Neural progenitor cell (in vitro differentiated cells): ENCODE measurements around the gene STRIP2. TPM values are rescaled to one million over a fixed set of nuclear protein-coding genes. Genes with fewer than 3 reads are reported as not detected.
"Not testable (repeated sequence)": the region's sequence is repeated elsewhere in the genome, so short reads cannot be mapped to it uniquely, and the experiment has no call there.

ENCODE experiments used
- DNase-seq: peaks from one replicate; pipeline ENCODE4 v3.0.0-alpha.2; 2016; ENCODE audit warnings: low spot score
- H2AFZ ChIP-seq: fragments of 200-600 bp; sonication (generic); replicated peaks from 2 replicates; pipeline ENCODE4 v1.6.1; 2016; ENCODE audit warnings: antibody characterized with exemption
- H3F3A ChIP-seq: fragments of 200-600 bp; sonication (generic); 2 replicates; pipeline ENCODE4 v1.6.1; 2016; ENCODE audit warnings: antibody characterized with exemption, low read depth
- H3K27ac ChIP-seq: fragments of 200-600 bp; sonication (generic); 2 replicates; pipeline ENCODE4 v1.5.1; 2016; ENCODE audit warnings: mild to moderate bottlenecking
- H3K27me3 ChIP-seq: fragments of 200-600 bp; sonication (generic); 2 replicates; pipeline ENCODE4 v1.6.1; 2016; ENCODE audit warnings: mild to moderate bottlenecking, moderate library complexity
- H3K36me3 ChIP-seq: fragments of 200-600 bp; sonication (generic); 2 replicates; pipeline ENCODE4 v1.5.1; 2016
- H3K4me1 ChIP-seq: fragments of 200-600 bp; sonication (generic); 2 replicates; pipeline ENCODE4 v1.6.1; 2016; ENCODE audit warnings: mixed run types
- H3K4me2 ChIP-seq: fragments of 200-600 bp; sonication (generic); 2 replicates; pipeline ENCODE4 v1.6.1; 2016
- H3K4me3 ChIP-seq: fragments of 200-600 bp; sonication (generic); 2 replicates; pipeline ENCODE4 v1.5.1; 2016
- H3K79me2 ChIP-seq: fragments of 200-600 bp; sonication (generic); 2 replicates; pipeline ENCODE4 v1.6.1; 2016; ENCODE audit warnings: low read depth
- H3K9ac ChIP-seq: fragments of 200-600 bp; sonication (generic); 2 replicates; pipeline ENCODE4 v1.6.1; 2016
- H3K9me3 ChIP-seq: fragments of 200-600 bp; sonication (generic); 2 replicates; pipeline ENCODE4 v1.5.1; 2016; ENCODE audit warnings: low read depth
- H4K20me1 ChIP-seq: fragments of 200-600 bp; sonication (generic); 2 replicates; pipeline ENCODE4 v1.6.1; 2016; ENCODE audit warnings: low read depth
- H3K27ac Mint-ChIP-seq: 3 replicates; pipeline ENCODE4 v1.8.0; 2021; ENCODE audit warnings: mixed read lengths
- H3K27me3 Mint-ChIP-seq: 2 replicates; pipeline ENCODE4 v1.8.0; 2022; ENCODE audit warnings: low read depth, mild to moderate bottlenecking, inconsistent platforms, moderate library complexity, mixed read lengths; ENCODE audit not compliant: insufficient read depth
- H3K36me3 Mint-ChIP-seq: 3 replicates; pipeline ENCODE4 v1.8.0; 2021; ENCODE audit warnings: mixed read lengths
- H3K4me1 Mint-ChIP-seq: 3 replicates; pipeline ENCODE4 v1.8.0; 2021; ENCODE audit warnings: mixed read lengths
- H3K4me3 Mint-ChIP-seq: 3 replicates; pipeline ENCODE4 v1.8.0; 2021; ENCODE audit warnings: mild to moderate bottlenecking, moderate library complexity, mixed read lengths
- H3K9me3 Mint-ChIP-seq: 3 replicates; pipeline ENCODE4 v1.8.0; 2020; ENCODE audit warnings: mixed read lengths
- CTCF ChIP-seq: fragments of 200-600 bp; sonication (generic); IDR thresholded peaks from 2 replicates; pipeline ENCODE4 v1.5.1; 2017; ENCODE audit warnings: antibody characterized with exemption, mild to moderate bottlenecking
- EZH2 ChIP-seq: fragments of 200-600 bp; sonication (generic); IDR thresholded peaks from 2 replicates; pipeline ENCODE4 v1.6.1; 2017; ENCODE audit warnings: antibody characterized with exemption, mild to moderate bottlenecking, moderate library complexity
- EZH2phosphoT487 ChIP-seq: fragments of 200-600 bp; sonication (generic); IDR thresholded peaks from 2 replicates; pipeline ENCODE4 v1.6.1; 2017; ENCODE audit warnings: antibody characterized with exemption
- total RNA-seq: library from RNA; depleted of rRNA; stranded (reverse); fragments of >200 nt; gene quantifications from 2 replicates; pipeline ENCODE4 v1.2.3, GENCODE V29; 2015; ENCODE audit warnings: low replicate concordance

The STRIP2 gene
- total RNA-seq, 1 donor from 2014 or later = 11.6 TPM

- no peaks in the 10 kb centered on the region for H3K9me3 ChIP-seq
- Mint-ChIP-seq H3K4me3 (no peak overlapping the region), H3K4me1 (peaks cover 4% of the 10 kb centered on the region), H3K27ac (no peak overlapping the region), H3K9me3 (no peaks in the 10 kb centered on the region), H3K36me3 (no peaks in the 10 kb centered on the region), H3K27me3 (peaks cover 10% of the 10 kb centered on the region)
- H4K20me1 ChIP-seq = no peaks in the 10 kb centered on the region
- no peak overlapping the region for H3K27ac ChIP-seq
- H3K4me2 ChIP-seq = no peak overlapping the region
- DNase-seq = no peak
- no peak overlapping the region for H3K9ac ChIP-seq
- H3F3A ChIP-seq = peaks cover 5% of the 10 kb centered on the region
- no peaks in the 10 kb centered on the region for H3K79me2 ChIP-seq
- peaks cover 4% of the 10 kb centered on the region for H3K27me3 ChIP-seq
- H3K36me3 ChIP-seq = no peaks in the 10 kb centered on the region
- H3K4me3 ChIP-seq = no peak overlapping the region
- no peak for TF ChIP-seq CTCF
- no peak for TF ChIP-seq EZH2phosphoT487
- no peak for TF ChIP-seq EZH2
- no peak overlapping the region for H2AFZ ChIP-seq
- no peaks in the 10 kb centered on the region for H3K4me1 ChIP-seq
These were observed 89.7 kb downstream of the STRIP2 start for GRCh38 chr7:129523924-129524323.

GRCh38 chr7:129524405-129524804 lies 90.2 kb downstream of the STRIP2 start:
- H3K4me3 ChIP-seq, H4K20me1 ChIP-seq, H3K36me3 ChIP-seq, H3K9me3 Mint-ChIP-seq, H3K36me3 Mint-ChIP-seq, H3K4me2 ChIP-seq, H3K4me1 Mint-ChIP-seq, H3K27me3 ChIP-seq, H3F3A ChIP-seq, H3K9me3 ChIP-seq, H3K4me3 Mint-ChIP-seq, H3K27ac ChIP-seq, H3K27ac Mint-ChIP-seq, H3K4me1 ChIP-seq, H3K79me2 ChIP-seq, DNase-seq, H3K9ac ChIP-seq, H2AFZ ChIP-seq: not testable (repeated sequence)
- peaks cover 10% of the 10 kb centered on the region for H3K27me3 Mint-ChIP-seq

GRCh38 chr7:129525225-129525862 lies 91.1 kb downstream of the STRIP2 start:
- Histone ChIP-seq H4K20me1 (no peaks in the 10 kb centered on the region), H3K9ac (no peak overlapping the region), H3K4me2 (no peak overlapping the region), H3K79me2 (no peaks in the 10 kb centered on the region), H3K4me1 (no peaks in the 10 kb centered on the region), H3K27ac (no peak overlapping the region), H3K9me3 (no peaks in the 10 kb centered on the region), H3K36me3 (no peaks in the 10 kb centered on the region), H2AFZ (no peak overlapping the region), H3K27me3 (peaks cover 4% of the 10 kb centered on the region), H3F3A (peaks cover 5% of the 10 kb centered on the region), H3K4me3 (no peak overlapping the region)
- peaks cover 10% of the 10 kb centered on the region for H3K27me3 Mint-ChIP-seq
- peaks cover 4% of the 10 kb centered on the region for H3K4me1 Mint-ChIP-seq
- no peaks in the 10 kb centered on the region for H3K9me3 Mint-ChIP-seq
- no peak overlapping the region for H3K27ac Mint-ChIP-seq
- no peaks in the 10 kb centered on the region for H3K36me3 Mint-ChIP-seq
- TF ChIP-seq CTCF (no peak), EZH2phosphoT487 (no peak), EZH2 (no peak)
- DNase-seq = no peak
- H3K4me3 Mint-ChIP-seq = no peak overlapping the region

- Histone ChIP-seq H3K9ac (no peak overlapping the region), H2AFZ (no peak overlapping the region), H3K4me1 (peaks cover 9% of the 10 kb centered on the region), H3K27ac (no peak overlapping the region), H3F3A (peaks cover 6% of the 10 kb centered on the region), H3K36me3 (no peaks in the 10 kb centered on the region), H3K4me3 (no peak overlapping the region), H3K9me3 (no peaks in the 10 kb centered on the region), H3K79me2 (no peaks in the 10 kb centered on the region), H3K27me3 (no peaks in the 10 kb centered on the region), H4K20me1 (peaks cover 7% of the 10 kb centered on the region), H3K4me2 (no peak overlapping the region)
- no peaks in the 10 kb centered on the region for H3K9me3 Mint-ChIP-seq
- H3K4me1 Mint-ChIP-seq = peaks cover 24% of the 10 kb centered on the region
- TF ChIP-seq EZH2phosphoT487 (no peak), EZH2 (no peak), CTCF (no peak)
- peaks cover 6% of the 10 kb centered on the region for H3K27me3 Mint-ChIP-seq
- H3K4me3 Mint-ChIP-seq = no peak overlapping the region
- H3K36me3 Mint-ChIP-seq = no peaks in the 10 kb centered on the region
- DNase-seq = no peak
- no peak overlapping the region for H3K27ac Mint-ChIP-seq
These were observed 95.4 kb downstream of the STRIP2 start for GRCh38 chr7:129529643-129530042.
